ENCODE data around the gene CD22. TPM values are rescaled to one million over a fixed set of nuclear protein-coding genes. Genes with fewer than 3 reads are reported as not detected.

CD22 gene
- total and polyA plus RNA-seq, 2 donors (not counting 1 experiment from before 2014, with no cell fraction given) = 692 to 1,437 TPM

DNA sequence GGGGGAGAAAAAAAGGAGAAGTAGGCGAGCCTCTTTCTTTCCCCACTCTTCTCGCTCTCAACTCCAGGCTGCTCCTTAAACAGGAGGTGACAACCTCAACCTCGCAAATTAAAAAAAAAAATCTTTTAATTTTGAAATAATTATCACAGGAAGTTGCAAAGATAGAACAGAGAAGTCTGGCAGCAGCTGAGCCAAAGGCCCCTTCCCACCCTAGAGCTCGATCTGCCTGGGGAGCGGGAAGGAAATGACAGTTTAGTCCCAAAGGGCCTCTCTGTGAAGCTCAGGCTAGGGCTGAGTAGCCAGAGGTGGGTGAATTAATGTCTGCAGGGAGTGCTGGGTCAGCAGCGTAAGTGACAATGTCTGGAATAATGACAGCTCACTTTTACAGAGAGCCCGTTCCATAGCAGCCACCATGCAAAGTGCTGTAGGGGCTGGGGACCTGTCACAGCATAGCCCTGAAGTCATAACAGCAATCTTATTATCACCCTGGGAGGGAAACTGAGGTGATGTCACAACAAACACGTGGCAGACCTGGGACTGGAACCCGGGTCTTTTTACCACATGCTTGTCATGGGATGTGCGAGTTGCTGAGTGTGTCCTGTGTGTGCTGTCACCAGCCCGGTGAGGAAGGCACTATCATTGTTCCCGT is 8.8 kb upstream of the CD22 start:
- Histone ChIP-seq H3K79me2 (ENCODE audit: control insufficient read depth, insufficient read depth, low read length) (peaks cover 27% of the 10 kb centered on the region), H3K4me1 (ENCODE audit: control insufficient read depth in 2 of 2, insufficient read depth in 2 of 2, low read length in 2 of 2) (peaks cover 85 to 95% of the 10 kb centered on the region in 2 donors), H3K36me3 (replicated peaks in 1 of 2; ENCODE audit: control extremely low read depth in 1 of 2, control insufficient read depth in 1 of 2, extremely low read depth in 1 of 2, insufficient read depth in 2 of 2, low read length in 1 of 2) (no peaks in the 10 kb centered on the region), H3K4me3 (ENCODE audit: control extremely low read depth in 1 of 5, extremely low read depth in 1 of 5, insufficient read depth in 1 of 5, low read depth in 2 of 5, low read length in 4 of 5) (peak overlapping the region in 3 of 5 experiments; percentile 22 to 53 (median 28)), H2AFZ (ENCODE audit: insufficient read depth, low read depth, low read length, poor library complexity, severe bottlenecking) (peak overlapping the region; percentile 16), H4K20me1 (ENCODE audit: control insufficient read depth, insufficient read depth, low read length, poor library complexity, severe bottlenecking) (no peaks in the 10 kb centered on the region), H3K4me2 (replicated peaks; ENCODE audit: low read depth, low read length, poor library complexity, severe bottlenecking) (peak overlapping the region; percentile 84), H3K9me3 (ENCODE audit: control extremely low read depth in 1 of 3, control insufficient read depth in 2 of 3, insufficient read depth in 1 of 3, low read length in 2 of 3) (peaks cover 0 to 3% (median 0%) of the 10 kb centered on the region in 3 donors), H3K27ac (ENCODE audit: low read length in 2 of 2) (peak overlapping the region; percentile 94 to 97), H3K9ac (ENCODE audit: low read length) (peak overlapping the region; percentile 45), H3K27me3 (replicated peaks in 1 of 4; ENCODE audit: control extremely low read depth in 1 of 4, control insufficient read depth in 3 of 4, insufficient read depth in 4 of 4, low read length in 3 of 4) (no peaks in the 10 kb centered on the region)
- POLR2A ChIA-PET = interaction anchor here (1.2 to 8.3 kb wide), 4 partner anchors 11 to 144 kb away, joined by 3 to 106 read pairs (median 7); partner anchors contain the start of gene CD22
- DNase-seq (peak; percentile 71), ATAC-seq (ENCODE audit: low read depth) (peak; percentile 41)
- peaks cover 84% of the 10 kb centered on the region for H3K4me1 Mint-ChIP-seq
- CTCF ChIA-PET = interaction anchor here (0.7 to 5.0 kb wide), 13 partner anchors 8 to 290 kb away, joined by 3 to 26 read pairs (median 5); partner anchors contain the start of genes CD22 and FFAR1
- 2% methylated on average over 6 of the region's 12 CpGs for WGBS (ENCODE audit: insufficient coverage)
- H3K27me3 Mint-ChIP-seq = no peaks in the 10 kb centered on the region
- TF ChIP-seq, protein P1, sequence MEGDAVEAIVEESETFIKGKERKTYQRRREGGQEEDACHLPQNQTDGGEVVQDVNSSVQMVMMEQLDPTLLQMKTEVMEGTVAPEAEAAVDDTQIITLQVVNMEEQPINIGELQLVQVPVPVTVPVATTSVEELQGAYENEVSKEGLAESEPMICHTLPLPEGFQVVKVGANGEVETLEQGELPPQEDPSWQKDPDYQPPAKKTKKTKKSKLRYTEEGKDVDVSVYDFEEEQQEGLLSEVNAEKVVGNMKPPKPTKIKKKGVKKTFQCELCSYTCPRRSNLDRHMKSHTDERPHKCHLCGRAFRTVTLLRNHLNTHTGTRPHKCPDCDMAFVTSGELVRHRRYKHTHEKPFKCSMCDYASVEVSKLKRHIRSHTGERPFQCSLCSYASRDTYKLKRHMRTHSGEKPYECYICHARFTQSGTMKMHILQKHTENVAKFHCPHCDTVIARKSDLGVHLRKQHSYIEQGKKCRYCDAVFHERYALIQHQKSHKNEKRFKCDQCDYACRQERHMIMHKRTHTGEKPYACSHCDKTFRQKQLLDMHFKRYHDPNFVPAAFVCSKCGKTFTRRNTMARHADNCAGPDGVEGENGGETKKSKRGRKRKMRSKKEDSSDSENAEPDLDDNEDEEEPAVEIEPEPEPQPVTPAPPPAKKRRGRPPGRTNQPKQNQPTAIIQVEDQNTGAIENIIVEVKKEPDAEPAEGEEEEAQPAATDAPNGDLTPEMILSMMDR (IDR thresholded peaks at IDR 0.05) = no peak
- no peak for TF ChIP-seq EZH2 (IDR thresholded peaks at IDR 0.05; ENCODE audit: borderline replicate concordance, insufficient read depth, low read depth, low read length, poor library complexity, severe bottlenecking)
- H3K4me3 Mint-ChIP-seq = peak overlapping the region; percentile 80
- H3K27ac Mint-ChIP-seq = peak overlapping the region; percentile 94
- intact Hi-C loops (cut with micrococcal nuclease) = loop anchor here (1.0 to 10.0 kb wide), 5 partner anchors 9 to 175 kb away; partner anchors contain the start of genes CD22, FFAR1, FXYD7 and HAMP
- no peaks in the 10 kb centered on the region for H3K9me3 Mint-ChIP-seq (ENCODE audit: insufficient read depth)

- H3K9me3 ChIP-seq (ENCODE audit: control extremely low read depth in 1 of 3, control insufficient read depth in 2 of 3, insufficient read depth in 1 of 3, low read length in 2 of 3) = peaks cover 0 to 3% (median 0%) of the 10 kb centered on the region in 3 donors
- ATAC-seq (ENCODE audit: low read depth) (no peak), DNase-seq (peak; percentile 57)
- peak overlapping the region; percentile 77 for H3K27ac Mint-ChIP-seq
- H3K4me3 Mint-ChIP-seq = peak overlapping the region; percentile 27
- POLR2A ChIA-PET = interaction anchor here (0.6 to 8.3 kb wide), 4 partner anchors 10 to 136 kb away, joined by 3 to 106 read pairs (median 7); partner anchors contain the start of gene CD22
- H3K36me3 ChIP-seq (replicated peaks in 1 of 2; ENCODE audit: control extremely low read depth in 1 of 2, control insufficient read depth in 1 of 2, extremely low read depth in 1 of 2, insufficient read depth in 2 of 2, low read length in 1 of 2) = no peaks in the 10 kb centered on the region
- H3K79me2 ChIP-seq (ENCODE audit: control insufficient read depth, insufficient read depth, low read length) = peaks cover 30% of the 10 kb centered on the region
- TF ChIP-seq, protein P1 (IDR thresholded peaks at IDR 0.05) = no peak
- no peak for TF ChIP-seq EZH2 (IDR thresholded peaks at IDR 0.05; ENCODE audit: borderline replicate concordance, insufficient read depth, low read depth, low read length, poor library complexity, severe bottlenecking)
- CTCF ChIA-PET = interaction anchor here (0.6 to 5.0 kb wide), 4 partner anchors 11 to 174 kb away, joined by 3 to 26 read pairs (median 5); no protein-coding TSS in a partner anchor
- H3K27ac ChIP-seq (ENCODE audit: low read length in 2 of 2) = peak overlapping the region; percentile 94 to 97
- peaks cover 84% of the 10 kb centered on the region for H3K4me1 Mint-ChIP-seq
- H3K27me3 ChIP-seq (replicated peaks in 1 of 4; ENCODE audit: control extremely low read depth in 1 of 4, control insufficient read depth in 3 of 4, insufficient read depth in 4 of 4, low read length in 3 of 4) = no peaks in the 10 kb centered on the region
- WGBS (ENCODE audit: insufficient coverage) = no CpG with 5 or more reads among the region's 2 CpGs
- peak overlapping the region; percentile 84 for H3K4me2 ChIP-seq (replicated peaks; ENCODE audit: low read depth, low read length, poor library complexity, severe bottlenecking)
- no peak overlapping the region for H3K4me3 ChIP-seq (ENCODE audit: control extremely low read depth in 1 of 5, extremely low read depth in 1 of 5, insufficient read depth in 1 of 5, low read depth in 2 of 5, low read length in 4 of 5)
- no peaks in the 10 kb centered on the region for H3K27me3 Mint-ChIP-seq
- no peaks in the 10 kb centered on the region for H4K20me1 ChIP-seq (ENCODE audit: control insufficient read depth, insufficient read depth, low read length, poor library complexity, severe bottlenecking)
- intact Hi-C loops (cut with micrococcal nuclease) = loop anchor here (5.0 to 10.0 kb wide), 3 partner anchors 39 to 176 kb away; partner anchors contain the start of genes FXYD7 and HAMP
- H3K4me1 ChIP-seq (ENCODE audit: control insufficient read depth in 2 of 2, insufficient read depth in 2 of 2, low read length in 2 of 2) = peaks cover 89 to 91% of the 10 kb centered on the region in 2 donors
- H3K9me3 Mint-ChIP-seq (ENCODE audit: insufficient read depth) = no peaks in the 10 kb centered on the region
- H3K9ac ChIP-seq (ENCODE audit: low read length) = no peak overlapping the region
- H2AFZ ChIP-seq (ENCODE audit: insufficient read depth, low read depth, low read length, poor library complexity, severe bottlenecking) = no peak overlapping the region
Measured at GRCh38 chr19:35321291-35321690, 7.7 kb upstream of the CD22 start.
